Type B pancreatic cell (in vitro differentiated cells): ENCODE data around the gene EPHB1. TPM values are rescaled to one million over a fixed set of nuclear protein-coding genes. Genes with fewer than 3 reads are reported as not detected.

Experiments used
- DNase-seq: peaks from one replicate; pipeline ENCODE4 v3.0.0; 2021; ENCODE audit warnings: mixed read lengths; ENCODE audit not compliant: unreplicated experiment; ENCODE audit errors: extremely low spot score
- H3K27ac Mint-ChIP-seq: 2 replicates; pipeline ENCODE4 v1.8.0; 2021; ENCODE audit warnings: mild to moderate bottlenecking, mixed read lengths
- H3K27me3 Mint-ChIP-seq: 2 replicates; pipeline ENCODE4 v1.8.0; 2021; ENCODE audit warnings: mixed read lengths
- H3K36me3 Mint-ChIP-seq: 2 replicates; pipeline ENCODE4 v1.8.0; 2021; ENCODE audit warnings: mixed read lengths
- H3K4me1 Mint-ChIP-seq: one replicate; pipeline ENCODE4 v1.8.0; 2021; ENCODE audit warnings: mixed read lengths; ENCODE audit not compliant: unreplicated experiment
- H3K4me3 Mint-ChIP-seq: 2 replicates; pipeline ENCODE4 v1.8.0; 2021; ENCODE audit warnings: mild to moderate bottlenecking, mixed read lengths
- H3K9me3 Mint-ChIP-seq: 2 replicates; pipeline ENCODE4 v1.8.0; 2021; ENCODE audit warnings: mixed read lengths
- CTCF ChIP-seq: fragments of 200-600 bp; sonication (generic); conservative IDR thresholded peaks from 2 replicates; pipeline ENCODE4 v1.5.0; 2021; ENCODE audit warnings: antibody characterized with exemption, mild to moderate bottlenecking
- total RNA-seq: library from RNA; stranded (reverse); gene quantifications from 2 replicates; pipeline ENCODE4 v1.2.1, GENCODE V29; 2021; ENCODE audit warnings: low replicate concordance

The EPHB1 gene
- total RNA-seq, 1 donor from 2014 or later, result 9.1 TPM

DNA sequence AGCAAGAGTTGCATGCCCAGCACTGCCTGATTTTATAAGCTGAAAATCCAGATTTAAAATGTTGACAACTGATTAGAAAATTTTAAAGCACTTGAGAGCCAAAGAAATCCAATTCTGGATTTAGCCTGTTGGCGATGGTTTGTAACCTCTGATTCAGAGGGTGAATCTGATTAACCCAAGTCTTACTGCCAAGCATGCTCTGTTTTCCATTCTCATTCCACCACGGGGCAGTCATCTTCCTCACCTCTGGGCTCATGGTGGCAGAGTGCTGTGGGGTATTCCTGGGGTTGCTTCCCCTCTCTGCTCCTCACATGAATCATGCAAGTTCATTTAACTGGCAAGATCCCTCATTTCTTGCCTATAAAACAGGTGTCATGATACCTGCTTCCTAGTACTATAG is 342.2 kb downstream of the EPHB1 start:
- H3K27me3 Mint-ChIP-seq, result peaks cover 14% of the 10 kb centered on the region
- H3K4me1 Mint-ChIP-seq, result no peaks in the 10 kb centered on the region
- H3K4me3 Mint-ChIP-seq, result no peak overlapping the region
- no peak for TF ChIP-seq CTCF
- no peak overlapping the region for H3K27ac Mint-ChIP-seq
- no peaks in the 10 kb centered on the region for H3K36me3 Mint-ChIP-seq
- no peak for DNase-seq
- no peaks in the 10 kb centered on the region for H3K9me3 Mint-ChIP-seq

GRCh38 chr3:135138776-135139175 is 343.7 kb downstream of the EPHB1 start:
- Mint-ChIP-seq H3K4me1 (no peaks in the 10 kb centered on the region), H3K27me3 (peaks cover 9% of the 10 kb centered on the region), H3K27ac (no peak overlapping the region), H3K4me3 (no peak overlapping the region), H3K9me3 (no peaks in the 10 kb centered on the region), H3K36me3 (no peaks in the 10 kb centered on the region)
- no peak for TF ChIP-seq CTCF
- no peak for DNase-seq

- Mint-ChIP-seq H3K4me3 (no peak overlapping the region), H3K36me3 (no peaks in the 10 kb centered on the region), H3K27ac (no peak overlapping the region), H3K9me3 (no peaks in the 10 kb centered on the region), H3K4me1 (no peaks in the 10 kb centered on the region), H3K27me3 (peaks cover 9% of the 10 kb centered on the region)
- TF ChIP-seq CTCF, result no peak
- DNase-seq, result no peak
These were observed 345.5 kb downstream of the EPHB1 start for GRCh38 chr3:135140591-135140990.

DNA sequence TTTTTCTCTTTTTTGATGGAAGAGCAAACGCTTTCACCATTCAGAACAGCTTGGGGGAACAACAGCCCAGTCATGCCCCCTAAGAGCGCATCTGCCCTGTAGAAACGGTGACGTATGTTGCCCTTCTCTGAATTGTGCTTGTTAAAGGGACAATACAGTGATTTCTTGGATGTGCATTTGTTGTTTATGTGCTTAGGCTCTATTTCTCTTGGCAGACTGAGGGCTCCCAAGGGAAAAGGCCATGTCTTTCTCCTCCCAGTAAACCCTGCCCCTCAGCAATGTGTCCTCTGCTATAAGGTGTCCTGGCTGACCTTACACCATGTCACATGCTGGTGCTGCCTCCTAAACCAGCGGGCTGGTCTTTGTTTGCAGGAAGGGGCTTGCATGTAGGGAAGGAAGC is 346.1 kb downstream of the EPHB1 start:
- no peak for DNase-seq
- Mint-ChIP-seq H3K4me1 (no peaks in the 10 kb centered on the region), H3K4me3 (no peak overlapping the region), H3K27ac (no peak overlapping the region), H3K36me3 (no peaks in the 10 kb centered on the region), H3K27me3 (peaks cover 9% of the 10 kb centered on the region), H3K9me3 (no peaks in the 10 kb centered on the region)
- TF ChIP-seq CTCF, result no peak

DNA sequence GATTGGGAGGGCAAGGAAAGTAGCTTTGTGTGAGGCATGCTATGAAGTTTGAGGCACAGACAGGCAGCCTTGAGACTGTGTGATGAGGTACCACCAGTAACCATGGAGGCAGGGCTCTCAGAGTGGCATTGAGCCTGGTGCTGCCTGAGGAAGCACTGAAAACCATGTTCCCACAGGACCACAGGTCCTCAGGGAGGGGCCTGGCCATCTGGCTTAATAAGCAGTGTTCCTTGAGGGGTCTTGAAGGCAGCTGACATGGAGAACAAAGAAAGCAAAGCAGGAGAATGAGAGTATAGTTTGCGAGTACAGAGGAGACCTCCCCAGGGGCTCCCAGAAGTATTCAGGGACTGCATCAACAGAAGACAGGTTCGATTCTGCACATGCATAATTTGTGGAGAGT is 346.6 kb downstream of the EPHB1 start:
- Mint-ChIP-seq H3K9me3 (no peaks in the 10 kb centered on the region), H3K4me1 (no peaks in the 10 kb centered on the region), H3K27me3 (peaks cover 9% of the 10 kb centered on the region), H3K36me3 (no peaks in the 10 kb centered on the region), H3K4me3 (no peak overlapping the region), H3K27ac (no peak overlapping the region)
- TF ChIP-seq CTCF, result no peak
- DNase-seq, result no peak

GRCh38 chr3:135142530-135142929 is 347.5 kb downstream of the EPHB1 start:
- TF ChIP-seq CTCF, result no peak
- no peak overlapping the region for H3K27ac Mint-ChIP-seq
- no peak for DNase-seq
- no peaks in the 10 kb centered on the region for H3K9me3 Mint-ChIP-seq
- no peaks in the 10 kb centered on the region for H3K4me1 Mint-ChIP-seq
- no peaks in the 10 kb centered on the region for H3K36me3 Mint-ChIP-seq
- H3K27me3 Mint-ChIP-seq, result peaks cover 9% of the 10 kb centered on the region
- no peak overlapping the region for H3K4me3 Mint-ChIP-seq
